ENCODE results near the gene PCDHA8.

- no peak for TF ChIP-seq POLR2AphosphoS5 (IDR thresholded peaks at IDR 0.05)
- TF ChIP-seq POLR2A (IDR thresholded peaks at IDR 0.05): no peak
- TF ChIP-seq CTCF (IDR thresholded peaks at IDR 0.05 in 8 of 11, conservative IDR thresholded peaks at IDR 0.05 in 3 of 11): no peak
Measured at GRCh38 chr5:140857177-140857986, 16.4 kb downstream of the PCDHA8 start.

Measured in spleen (tissue), 7 donors.